Mucosa of stomach (tissue), 1 donor: Measurements from ENCODE around the gene ADCYAP1.

Experiments
- H3K27me3 ChIP-seq: one replicate; pipeline ENCODE4 v1.7.0; 2013; ENCODE audit warnings: mild to moderate bottlenecking, low read length; ENCODE audit not compliant: control insufficient read depth, insufficient read depth
- H3K36me3 ChIP-seq: one replicate; pipeline ENCODE4 v1.7.0; 2013; ENCODE audit warnings: low read length; ENCODE audit not compliant: control insufficient read depth, insufficient read depth
- H3K4me1 ChIP-seq: one replicate; pipeline ENCODE4 v1.7.0; 2013; ENCODE audit warnings: mild to moderate bottlenecking, low read length; ENCODE audit not compliant: control insufficient read depth, insufficient read depth
- H3K4me3 ChIP-seq: one replicate; pipeline ENCODE4 v1.7.0; 2013; ENCODE audit warnings: low read length
- H3K9ac ChIP-seq: one replicate; pipeline ENCODE4 v1.7.0; 2013; ENCODE audit warnings: mild to moderate bottlenecking, low read length, moderate library complexity
- H3K9me3 ChIP-seq: one replicate; pipeline ENCODE4 v1.7.0; 2013; ENCODE audit warnings: mild to moderate bottlenecking, low read length, moderate library complexity; ENCODE audit not compliant: control insufficient read depth
- donor health status: Pancreatic carcinoma.

ADCYAP1 gene

DNA sequence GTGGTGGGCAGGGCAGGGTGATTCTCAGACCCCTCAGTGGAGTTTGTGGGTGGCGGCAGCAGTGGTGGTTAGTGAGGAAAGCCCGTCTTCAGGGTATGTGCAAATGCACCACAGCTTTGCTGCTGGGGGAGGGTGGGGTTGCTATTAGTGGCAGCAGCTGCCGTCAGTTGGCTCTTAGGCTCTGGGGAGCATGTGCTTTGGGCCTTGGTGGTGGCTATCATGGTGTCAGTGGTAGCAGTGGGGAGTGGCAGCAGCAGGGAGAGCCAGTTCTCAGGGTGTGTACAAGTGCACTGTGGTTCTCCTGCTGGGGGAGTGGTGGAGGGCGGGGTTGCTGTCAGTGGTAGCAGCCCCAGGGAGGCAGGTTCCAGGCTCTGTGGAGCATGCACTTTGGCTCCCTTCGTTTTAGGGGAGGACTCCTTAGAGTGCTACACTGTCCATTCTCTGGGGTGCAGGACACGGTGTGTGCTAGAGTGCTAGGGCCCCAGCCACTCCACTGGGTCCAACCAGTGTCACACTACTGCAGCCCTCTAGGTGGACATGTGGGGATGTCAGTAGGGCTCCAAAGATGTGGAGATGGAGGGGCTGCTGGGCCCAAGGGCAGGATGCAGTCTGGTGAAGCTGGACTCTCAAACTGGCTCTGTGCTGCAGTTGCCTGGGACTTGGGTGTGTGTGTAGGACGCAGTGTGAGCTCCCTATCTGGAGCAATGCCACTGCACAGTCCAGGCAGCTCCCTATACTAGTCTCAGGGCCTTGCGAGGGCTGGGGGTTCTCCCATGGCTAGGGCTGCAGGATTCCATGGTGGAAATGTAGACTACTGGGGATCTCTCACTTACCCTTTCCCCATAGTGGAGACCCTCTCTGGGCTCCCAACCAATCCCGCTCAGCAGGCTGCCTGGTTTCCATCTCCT lies 45.3 kb downstream of the ADCYAP1 start:
- no peak overlapping the region for H3K4me3 ChIP-seq
- no peaks in the 10 kb centered on the region for H3K36me3 ChIP-seq
- H3K27me3 ChIP-seq = no peaks in the 10 kb centered on the region
- no peak overlapping the region for H3K9ac ChIP-seq
- H3K9me3 ChIP-seq = no peaks in the 10 kb centered on the region
- H3K4me1 ChIP-seq = no peaks in the 10 kb centered on the region

DNA sequence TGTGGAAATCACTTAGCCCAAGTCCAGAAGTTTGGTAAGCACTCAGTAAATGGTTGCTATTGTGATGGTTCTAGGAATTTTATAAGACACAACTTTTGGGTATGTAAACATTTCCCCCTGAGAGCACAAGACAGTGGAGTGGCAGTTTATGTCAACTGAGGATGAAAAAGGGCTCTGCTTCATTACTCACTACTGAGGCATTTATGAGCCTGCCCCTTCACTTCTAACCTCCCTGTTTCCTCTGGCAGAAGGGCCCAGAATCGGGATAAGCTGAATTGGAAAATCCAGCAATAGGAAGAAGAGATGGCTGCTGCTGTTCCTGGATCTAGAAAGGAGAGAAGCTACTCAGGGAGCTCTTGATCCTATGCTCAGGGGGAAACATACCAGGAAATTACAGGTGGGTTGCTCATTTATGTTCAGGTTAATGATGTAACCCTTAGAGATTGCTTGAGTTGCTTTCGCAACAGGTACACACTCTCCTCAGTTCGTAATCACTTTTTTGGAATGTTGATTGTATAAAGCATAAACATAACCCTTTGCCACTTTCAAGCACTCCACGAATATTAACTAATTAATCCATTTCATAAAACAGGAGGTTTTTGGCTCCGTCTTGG lies 46.3 kb downstream of the ADCYAP1 start:
- no peaks in the 10 kb centered on the region for H3K4me1 ChIP-seq
- H3K36me3 ChIP-seq = no peaks in the 10 kb centered on the region
- no peaks in the 10 kb centered on the region for H3K27me3 ChIP-seq
- H3K9ac ChIP-seq = no peak overlapping the region
- no peaks in the 10 kb centered on the region for H3K9me3 ChIP-seq
- no peak overlapping the region for H3K4me3 ChIP-seq

DNA sequence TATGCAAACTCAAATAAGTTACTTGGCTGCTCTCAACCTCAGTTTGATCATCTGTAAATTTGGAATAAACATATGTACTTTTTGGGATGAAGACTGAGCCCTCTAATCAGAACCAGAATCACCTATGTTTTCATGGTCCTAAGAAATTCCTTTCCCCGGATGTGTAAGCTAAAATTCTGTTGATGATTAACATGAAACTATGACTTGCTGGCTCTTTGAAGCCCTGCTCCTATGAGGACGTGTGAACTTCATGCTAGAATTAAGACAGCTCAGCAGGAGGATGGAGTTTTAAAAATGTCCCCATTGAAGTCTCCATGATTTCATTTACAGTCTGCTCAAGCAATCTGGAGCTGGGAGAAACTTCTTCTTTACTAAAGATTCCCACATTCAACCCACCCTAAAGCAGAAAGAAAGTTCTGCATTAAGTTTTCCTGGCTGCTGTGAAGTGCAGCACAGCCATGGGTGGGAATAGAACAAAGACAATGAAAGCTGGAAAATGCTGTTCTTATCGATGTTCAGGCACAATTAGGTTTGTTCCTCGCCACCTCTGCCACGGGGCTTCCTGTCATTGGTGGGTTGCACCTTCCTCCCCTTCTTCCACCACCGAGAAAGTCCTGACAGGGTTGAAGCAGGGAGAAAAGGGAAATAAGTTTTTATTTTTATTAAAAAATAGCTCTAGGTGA lies 50.9 kb downstream of the ADCYAP1 start:
- Histone ChIP-seq H3K4me1 (no peaks in the 10 kb centered on the region), H3K9me3 (no peaks in the 10 kb centered on the region), H3K36me3 (no peaks in the 10 kb centered on the region), H3K27me3 (peaks cover 3% of the 10 kb centered on the region), H3K4me3 (no peak overlapping the region), H3K9ac (no peak overlapping the region)

DNA sequence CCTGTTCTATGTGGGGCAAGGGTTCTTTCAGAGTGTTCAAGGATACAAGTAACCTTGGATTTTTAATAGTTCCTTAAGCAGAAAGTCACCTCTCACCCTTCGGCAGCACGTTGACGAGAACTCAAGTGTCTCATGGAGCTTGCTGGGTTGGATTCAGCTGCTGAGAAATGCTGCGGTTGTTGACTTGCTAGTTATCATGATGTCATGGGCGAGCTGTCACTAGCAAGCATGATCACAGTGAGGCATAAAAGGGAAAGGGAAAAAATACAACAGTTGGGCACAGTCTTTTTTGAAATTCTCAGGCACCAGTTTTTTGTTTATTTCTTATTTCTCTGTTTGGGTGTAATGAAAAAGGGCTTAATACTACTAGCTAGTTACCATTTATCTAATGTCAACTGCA lies 53.2 kb downstream of the ADCYAP1 start:
- peaks cover 3% of the 10 kb centered on the region for H3K27me3 ChIP-seq
- no peak overlapping the region for H3K4me3 ChIP-seq
- H3K36me3 ChIP-seq = no peaks in the 10 kb centered on the region
- no peaks in the 10 kb centered on the region for H3K4me1 ChIP-seq
- H3K9me3 ChIP-seq = no peaks in the 10 kb centered on the region
- H3K9ac ChIP-seq = no peak overlapping the region

DNA sequence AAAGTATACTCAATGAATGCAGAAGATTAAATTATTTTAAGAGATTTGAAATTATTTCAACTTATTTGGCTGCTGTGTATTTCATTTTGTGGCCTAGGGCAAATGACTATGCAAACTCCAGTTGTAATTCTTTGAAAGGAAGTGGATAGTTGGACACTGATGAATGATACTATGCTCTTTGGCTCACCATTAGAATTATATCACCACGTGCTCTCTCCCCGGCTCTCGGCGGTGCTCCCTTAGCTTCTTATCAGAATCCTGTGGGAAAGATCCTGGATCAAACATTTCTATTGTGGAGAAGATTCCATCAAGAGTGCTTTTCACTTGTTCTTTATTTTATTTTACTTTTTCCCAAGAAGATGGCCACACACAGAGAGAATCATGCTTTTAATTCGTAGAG lies 55.2 kb downstream of the ADCYAP1 start:
- Histone ChIP-seq H3K36me3 (no peaks in the 10 kb centered on the region), H3K4me1 (no peaks in the 10 kb centered on the region), H3K9me3 (no peaks in the 10 kb centered on the region), H3K9ac (no peak overlapping the region), H3K4me3 (no peak overlapping the region), H3K27me3 (peaks cover 3% of the 10 kb centered on the region)
